ENCODE data around the gene GATA6.
"Not testable (repeated sequence)": the region's sequence is repeated elsewhere in the genome, so short reads cannot be mapped to it uniquely, and the experiment has no call there.

Gene GATA6

GRCh38 chr18:22180722-22181121 is 11.3 kb downstream of the GATA6 start:
- DNase-seq: no peak

GRCh38 chr18:22182884-22183697 is 13.7 kb downstream of the GATA6 start:
- DNase-seq: no peak

- DNase-seq: no peak
Measured at GRCh38 chr18:22183698-22184170, 14.3 kb downstream of the GATA6 start.

- DNase-seq: not testable (repeated sequence)
Measured at GRCh38 chr18:22184573-22184972, 15.2 kb downstream of the GATA6 start.

- DNase-seq: no peak
Measured at GRCh38 chr18:22185273-22185672, 15.9 kb downstream of the GATA6 start.

- DNase-seq: no peak
Measured at GRCh38 chr18:22185771-22186386, 16.5 kb downstream of the GATA6 start.

- no peak for DNase-seq
Measured at GRCh38 chr18:22186484-22186971, 17.1 kb downstream of the GATA6 start.

- DNase-seq: no peak
Measured at GRCh38 chr18:22188559-22189267, 19.3 kb downstream of the GATA6 start.

GRCh38 chr18:22189449-22190166 is 20.2 kb downstream of the GATA6 start:
- no peak for DNase-seq

GRCh38 chr18:22191346-22191695 is 21.9 kb downstream of the GATA6 start:
- no peak for DNase-seq

GRCh38 chr18:22191923-22192322 is 22.5 kb downstream of the GATA6 start:
- DNase-seq: no peak

GRCh38 chr18:22193466-22193865 is 24.1 kb downstream of the GATA6 start:
- DNase-seq: no peak

GRCh38 chr18:22194151-22194598 is 24.8 kb downstream of the GATA6 start:
- DNase-seq: no peak

GRCh38 chr18:22195052-22195451 is 25.7 kb downstream of the GATA6 start:
- DNase-seq: no peak

GRCh38 chr18:22196943-22197342 is 27.6 kb downstream of the GATA6 start:
- not testable (repeated sequence) for DNase-seq

- no peak for DNase-seq
Measured at GRCh38 chr18:22197668-22198067, 28.3 kb downstream of the GATA6 start.

- no peak for DNase-seq
Measured at GRCh38 chr18:22198163-22198562, 28.8 kb downstream of the GATA6 start.

GRCh38 chr18:22199005-22199404 is 29.6 kb downstream of the GATA6 start:
- DNase-seq: no peak

- DNase-seq: no peak
Measured at GRCh38 chr18:22200611-22201225, 31.3 kb downstream of the GATA6 start.

GRCh38 chr18:22203035-22203434 is 33.6 kb downstream of the GATA6 start:
- DNase-seq: no peak

Measured in amygdala (tissue), 56 donors.